ENCODE measurements around the gene SLC19A1.

Gene SLC19A1

DNA sequence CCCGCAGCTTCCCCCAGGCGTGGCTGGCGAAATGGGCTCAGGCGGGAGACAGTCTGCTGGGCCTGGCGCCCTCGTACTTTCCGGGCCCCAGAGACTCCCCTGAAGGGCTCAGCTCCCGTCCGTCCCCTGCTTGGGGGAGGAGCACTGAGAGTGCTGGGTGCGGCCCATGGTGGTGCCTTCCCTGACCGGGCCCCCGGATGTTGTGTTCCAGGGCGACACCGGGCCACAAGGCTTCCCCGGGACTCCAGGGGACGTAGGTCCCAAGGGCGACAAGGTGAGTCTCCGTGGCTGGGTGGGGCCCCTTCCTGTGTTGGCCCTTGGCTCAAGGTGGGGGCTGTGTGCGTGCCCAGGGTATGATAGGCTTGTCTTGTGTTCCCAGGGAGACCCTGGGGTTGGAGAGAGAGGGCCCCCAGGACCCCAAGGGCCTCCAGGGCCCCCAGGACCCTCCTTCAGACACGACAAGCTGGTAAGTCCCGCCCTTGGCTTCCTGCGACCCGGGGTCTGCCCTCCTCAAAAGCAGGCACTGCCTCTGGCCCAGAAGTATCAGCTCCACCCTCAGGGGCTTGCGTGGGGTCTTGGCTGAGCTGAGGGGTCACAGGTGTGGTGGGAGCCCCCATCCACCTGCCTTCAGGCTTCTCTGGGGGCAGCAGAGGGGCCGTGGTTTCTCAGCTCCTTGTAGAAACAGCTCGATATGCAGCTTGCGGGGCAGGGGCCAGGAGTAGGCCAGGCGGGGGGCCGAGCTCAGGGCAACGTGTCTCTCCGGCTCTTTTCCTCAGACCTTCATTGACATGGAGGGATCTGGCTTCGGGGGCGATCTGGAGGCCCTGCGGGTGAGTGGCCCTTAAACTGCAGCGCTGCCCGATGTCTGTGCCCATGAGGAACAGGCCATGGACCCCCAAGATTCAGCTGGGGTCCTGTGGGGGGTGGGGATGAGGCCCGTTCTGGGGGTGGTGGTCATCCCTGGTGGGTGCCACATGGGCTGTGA lies 62.3 kb downstream of the SLC19A1 start:
- no peak for TF ChIP-seq ZFX (IDR thresholded peaks at IDR 0.05)
- TF ChIP-seq, protein P1, sequence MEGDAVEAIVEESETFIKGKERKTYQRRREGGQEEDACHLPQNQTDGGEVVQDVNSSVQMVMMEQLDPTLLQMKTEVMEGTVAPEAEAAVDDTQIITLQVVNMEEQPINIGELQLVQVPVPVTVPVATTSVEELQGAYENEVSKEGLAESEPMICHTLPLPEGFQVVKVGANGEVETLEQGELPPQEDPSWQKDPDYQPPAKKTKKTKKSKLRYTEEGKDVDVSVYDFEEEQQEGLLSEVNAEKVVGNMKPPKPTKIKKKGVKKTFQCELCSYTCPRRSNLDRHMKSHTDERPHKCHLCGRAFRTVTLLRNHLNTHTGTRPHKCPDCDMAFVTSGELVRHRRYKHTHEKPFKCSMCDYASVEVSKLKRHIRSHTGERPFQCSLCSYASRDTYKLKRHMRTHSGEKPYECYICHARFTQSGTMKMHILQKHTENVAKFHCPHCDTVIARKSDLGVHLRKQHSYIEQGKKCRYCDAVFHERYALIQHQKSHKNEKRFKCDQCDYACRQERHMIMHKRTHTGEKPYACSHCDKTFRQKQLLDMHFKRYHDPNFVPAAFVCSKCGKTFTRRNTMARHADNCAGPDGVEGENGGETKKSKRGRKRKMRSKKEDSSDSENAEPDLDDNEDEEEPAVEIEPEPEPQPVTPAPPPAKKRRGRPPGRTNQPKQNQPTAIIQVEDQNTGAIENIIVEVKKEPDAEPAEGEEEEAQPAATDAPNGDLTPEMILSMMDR (conservative IDR thresholded peaks at IDR 0.05), result no peak
- H3K27ac ChIP-seq, result no peak overlapping the region

DNA sequence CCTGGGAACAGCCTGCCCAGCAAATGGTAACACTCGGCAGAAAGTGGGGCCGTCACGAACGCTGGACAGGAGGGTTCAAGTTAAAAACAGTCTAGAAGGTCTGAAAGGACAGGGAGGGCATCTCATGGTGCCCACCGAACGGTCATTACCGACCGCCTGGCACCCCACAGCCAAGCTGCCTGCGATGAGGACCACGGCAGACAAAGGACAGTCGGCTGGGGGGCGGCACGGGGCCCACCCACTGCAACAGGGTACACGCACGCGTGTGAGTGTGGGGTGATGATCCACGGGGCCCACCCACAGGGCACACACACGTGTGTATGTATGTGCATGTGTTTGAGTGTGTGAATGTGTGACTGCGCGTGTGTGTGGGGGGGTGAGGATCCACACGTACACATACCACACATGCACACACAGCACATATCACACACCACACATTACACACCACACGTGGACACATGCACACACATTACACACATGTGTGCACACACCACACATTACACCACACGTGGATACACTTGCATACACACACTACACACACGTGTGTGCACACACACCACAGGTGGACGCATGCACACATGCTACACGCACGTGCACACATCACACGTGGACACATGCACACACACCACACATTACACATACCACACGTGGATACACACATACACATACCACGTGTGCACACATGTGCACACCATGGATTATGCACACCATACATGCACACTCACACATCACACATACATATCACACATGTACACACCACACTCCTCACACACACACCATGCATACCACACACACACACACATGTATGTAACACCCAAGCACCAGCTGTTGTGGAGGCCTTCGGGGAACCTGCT lies 63.2 kb downstream of the SLC19A1 start:
- no peak for TF ChIP-seq ZFX (IDR thresholded peaks at IDR 0.05)
- TF ChIP-seq, protein P1 (conservative IDR thresholded peaks at IDR 0.05), result no peak
- H3K27ac ChIP-seq, result no peak overlapping the region

DNA sequence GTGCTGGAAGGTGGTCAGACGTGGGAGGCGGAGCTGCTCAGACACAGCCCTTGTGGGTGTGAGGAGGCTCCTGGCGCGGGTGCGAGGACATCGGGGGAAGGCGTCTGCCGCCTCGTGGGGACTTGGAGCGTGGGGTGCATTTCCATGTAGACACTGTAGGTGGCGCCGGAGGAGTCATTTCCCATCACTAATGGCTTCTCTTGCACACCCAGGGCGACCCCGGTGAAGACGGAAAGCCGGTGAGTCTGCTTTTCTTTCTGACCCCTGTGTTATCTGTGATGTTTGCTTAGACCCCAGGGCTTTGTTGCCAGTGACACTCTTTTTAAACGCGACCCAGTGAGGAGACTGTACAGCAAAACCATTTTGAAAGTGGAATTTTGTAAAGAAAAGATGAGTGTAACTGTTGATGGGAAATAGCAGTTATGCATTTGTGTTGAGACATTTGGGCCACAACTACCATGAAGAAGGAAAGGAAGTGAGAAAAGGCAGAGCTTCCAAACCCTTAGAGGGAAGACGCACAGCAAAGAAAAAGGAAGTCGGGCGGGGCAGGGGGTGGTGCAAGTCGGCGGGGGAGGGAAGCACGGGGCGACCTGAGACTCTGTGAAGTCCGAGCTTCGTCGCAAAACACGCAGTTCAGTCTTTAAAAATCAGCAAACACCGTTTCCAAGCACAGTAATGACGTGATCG lies 64.0 kb downstream of the SLC19A1 start:
- H3K27ac ChIP-seq, result no peak overlapping the region

DNA sequence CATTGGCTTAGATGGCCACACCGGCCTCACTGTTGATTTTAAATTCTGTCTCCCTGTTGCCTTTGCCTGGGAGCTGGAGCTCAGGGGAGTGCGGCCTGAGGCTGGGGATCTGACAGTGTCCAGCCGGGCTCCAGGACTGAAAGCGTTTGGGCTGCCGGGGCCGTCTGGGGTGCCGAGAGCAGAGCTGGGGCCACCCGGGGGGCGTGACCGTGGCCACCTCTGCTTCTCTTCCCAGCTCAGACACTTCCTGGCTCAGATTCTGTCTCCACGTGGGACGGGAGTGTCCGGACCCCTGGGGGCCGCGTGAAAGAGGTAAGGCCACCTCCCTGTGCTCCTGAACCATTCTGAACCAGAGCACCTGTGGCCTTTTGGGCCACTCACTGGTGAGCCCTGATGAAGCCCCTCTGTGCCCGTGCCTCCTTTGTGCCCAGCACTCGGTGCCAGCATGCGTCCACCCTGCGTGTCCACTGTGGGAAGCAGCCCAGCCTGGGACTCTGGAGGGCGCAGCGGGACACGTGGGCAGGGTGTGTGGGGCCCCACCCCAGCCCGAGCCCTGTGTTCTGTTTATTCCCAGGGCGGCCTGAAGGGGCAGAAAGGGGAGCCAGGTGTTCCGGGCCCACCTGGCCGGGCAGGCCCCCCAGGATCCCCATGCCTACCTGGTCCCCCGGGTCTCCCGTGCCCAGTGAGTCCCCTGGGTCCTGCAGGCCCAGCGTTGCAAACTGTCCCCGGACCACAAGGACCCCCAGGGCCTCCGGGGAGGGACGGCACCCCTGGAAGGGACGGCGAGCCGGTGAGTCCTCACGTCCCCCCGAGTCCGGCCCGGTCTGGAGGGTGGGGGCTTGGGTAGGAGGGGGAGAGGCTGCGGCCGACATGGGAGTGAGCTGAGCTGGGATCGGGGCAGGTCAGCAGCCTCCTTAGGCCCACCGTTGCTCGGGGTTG lies 64.8 kb downstream of the SLC19A1 start:
- TF ChIP-seq ZFX (IDR thresholded peaks at IDR 0.05), result no peak
- TF ChIP-seq, protein P1 (conservative IDR thresholded peaks at IDR 0.05), result no peak
- H3K27ac ChIP-seq, result no peak overlapping the region

More for the DNA sequence above, 64.0 kb downstream of the SLC19A1 start:
- TF ChIP-seq, protein P1 (conservative IDR thresholded peaks at IDR 0.05), result peak; percentile 88
- TF ChIP-seq ZFX (IDR thresholded peaks at IDR 0.05), result no peak

DNA sequence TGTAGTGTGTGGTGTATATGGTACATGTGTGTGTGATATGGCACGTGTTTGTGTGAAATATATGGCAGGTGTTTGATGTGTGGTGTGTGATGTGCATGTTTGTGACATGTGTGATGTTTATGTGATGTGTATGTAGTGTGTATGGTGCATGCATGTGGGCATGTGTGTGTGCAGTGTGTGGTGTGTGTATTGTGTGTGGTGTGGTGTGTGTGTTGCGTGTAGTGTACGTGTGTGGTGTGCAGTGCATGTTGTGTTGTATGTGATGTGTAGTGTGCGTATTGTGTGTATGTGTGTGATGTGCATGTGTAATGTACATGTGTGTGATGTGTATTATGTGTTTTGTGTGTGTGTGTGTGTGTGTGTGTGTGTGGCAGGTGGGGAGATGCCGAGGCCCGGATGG lies 65.7 kb downstream of the SLC19A1 start:
- no peak overlapping the region for H3K27ac ChIP-seq
- TF ChIP-seq ZFX (IDR thresholded peaks at IDR 0.05), result no peak
- TF ChIP-seq, protein P1 (conservative IDR thresholded peaks at IDR 0.05), result no peak

DNA sequence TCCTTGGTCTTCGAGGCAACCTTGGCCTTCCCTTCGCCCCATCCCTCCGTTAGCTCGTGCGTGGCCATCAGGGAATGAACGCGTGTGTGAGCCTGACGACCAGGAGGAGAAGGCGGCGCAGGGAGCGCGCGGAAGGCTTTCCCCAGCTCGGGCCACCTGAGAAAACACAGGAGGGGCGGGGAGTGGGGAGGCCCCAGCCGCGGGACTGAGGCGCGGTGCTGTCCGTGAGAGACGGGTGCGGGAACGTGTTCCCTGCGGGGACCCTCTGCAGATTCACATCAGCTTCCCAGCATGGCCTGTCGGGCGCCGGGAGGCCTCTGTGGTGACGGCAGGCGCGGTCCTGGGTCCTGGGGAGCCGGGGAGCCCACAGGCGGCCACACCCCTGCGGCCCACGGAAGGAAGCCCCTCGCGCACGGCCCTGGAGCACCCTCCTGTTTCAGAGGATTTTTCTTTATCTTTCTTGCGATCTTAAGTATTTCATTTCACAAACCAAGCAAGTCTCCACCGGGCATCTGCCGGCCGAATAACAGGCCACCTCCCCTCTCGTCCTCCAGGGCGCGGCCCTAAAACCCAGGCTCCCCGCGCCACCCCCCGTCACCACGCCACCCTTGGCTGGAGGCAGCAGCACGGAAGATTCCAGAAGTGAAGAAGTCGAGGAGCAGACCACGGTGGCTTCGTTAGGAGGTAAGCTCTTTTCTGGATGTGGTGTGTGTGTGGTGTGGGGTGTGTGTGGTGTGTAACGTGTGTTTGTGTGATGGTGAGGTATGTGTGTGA lies 66.3 kb downstream of the SLC19A1 start:
- TF ChIP-seq ZFX (IDR thresholded peaks at IDR 0.05), result no peak
- no peak overlapping the region for H3K27ac ChIP-seq

Data from C4-2B (cell line).